ENCODE data around the gene PRR20G. TPM values are rescaled to one million over a fixed set of nuclear protein-coding genes. Genes with fewer than 3 reads are reported as not detected.
"Not testable (repeated sequence)": the region's sequence is repeated elsewhere in the genome, so short reads cannot be mapped to it uniquely, and the experiment has no call there.

Gene PRR20G
- not detected in 2 replicates for total RNA-seq (2014; rRNA removed; shearing (Covaris generic))

- no peak for DNase-seq (ENCODE audit: low spot score)
These were observed at the start of gene PRR20G for GRCh38 chr3:127287840-127288239. PRR20G (minus strand) TSS chr3:127288046; CDS start chr3:127287365, 681 bp downstream.

- no peak for DNase-seq (ENCODE audit: low spot score)
These were observed 49.2 kb upstream of the PRR20G start for GRCh38 chr3:127337001-127337400.

- DNase-seq (ENCODE audit: low spot score), result no peak
These were observed 48.3 kb upstream of the PRR20G start for GRCh38 chr3:127336101-127336500.

GRCh38 chr3:127330385-127330784, 42.5 kb upstream of the PRR20G start:
- DNase-seq (ENCODE audit: low spot score), result no peak

GRCh38 chr3:127329631-127330285, 41.9 kb upstream of the PRR20G start:
- no peak for DNase-seq (ENCODE audit: low spot score)

- no peak for DNase-seq (ENCODE audit: low spot score)
These were observed 40.6 kb upstream of the PRR20G start for GRCh38 chr3:127328421-127328820.

GRCh38 chr3:127326341-127326740, 38.5 kb upstream of the PRR20G start:
- DNase-seq (ENCODE audit: low spot score), result no peak

GRCh38 chr3:127325629-127325961, 37.7 kb upstream of the PRR20G start:
- DNase-seq (ENCODE audit: low spot score), result no peak

- no peak for DNase-seq (ENCODE audit: low spot score)
These were observed 37.2 kb upstream of the PRR20G start for GRCh38 chr3:127324913-127325628.

- no peak for DNase-seq (ENCODE audit: low spot score)
These were observed 36.2 kb upstream of the PRR20G start for GRCh38 chr3:127324076-127324475.

GRCh38 chr3:127323581-127323980, 35.7 kb upstream of the PRR20G start:
- DNase-seq (ENCODE audit: low spot score), result no peak

GRCh38 chr3:127321371-127321770, 33.5 kb upstream of the PRR20G start:
- DNase-seq (ENCODE audit: low spot score), result no peak

GRCh38 chr3:127320529-127321121, 32.8 kb upstream of the PRR20G start:
- no peak for DNase-seq (ENCODE audit: low spot score)

GRCh38 chr3:127316685-127317084, 28.8 kb upstream of the PRR20G start:
- DNase-seq (ENCODE audit: low spot score), result no peak

- DNase-seq (ENCODE audit: low spot score), result no peak
These were observed 25.0 kb upstream of the PRR20G start for GRCh38 chr3:127312818-127313217.

GRCh38 chr3:127308821-127309220, 21.0 kb upstream of the PRR20G start:
- not testable (repeated sequence) for DNase-seq (ENCODE audit: low spot score)

GRCh38 chr3:127307916-127308315, 20.1 kb upstream of the PRR20G start:
- DNase-seq (ENCODE audit: low spot score), result no peak

GRCh38 chr3:127307112-127307835, 19.4 kb upstream of the PRR20G start:
- DNase-seq (ENCODE audit: low spot score), result no peak

GRCh38 chr3:127306361-127307111, 18.7 kb upstream of the PRR20G start:
- no peak for DNase-seq (ENCODE audit: low spot score)

GRCh38 chr3:127305499-127306060, 17.7 kb upstream of the PRR20G start:
- DNase-seq (ENCODE audit: low spot score), result no peak

- peak; percentile 94 for DNase-seq (ENCODE audit: low spot score)
These were observed 16.4 kb upstream of the PRR20G start for GRCh38 chr3:127304121-127304744.

Data from HT-29 (cell line).